Skeletal muscle satellite cell (primary cell): ENCODE data around the gene PGAM5.
"Not testable (repeated sequence)": the region's sequence is repeated elsewhere in the genome, so short reads cannot be mapped to it uniquely, and the experiment has no call there.

Source experiments
- H3K27me3 ChIP-seq: 2 replicates; pipeline ENCODE4 v1.7.0; 2013; ENCODE audit warnings: low read length; ENCODE audit not compliant: control insufficient read depth, insufficient read depth
- H3K36me3 ChIP-seq: 2 replicates; pipeline ENCODE4 v1.7.0; 2013; ENCODE audit warnings: mild to moderate bottlenecking, control low read depth, low read length; ENCODE audit not compliant: insufficient read depth
- H3K4me1 ChIP-seq: 2 replicates; pipeline ENCODE4 v1.7.0; 2013; ENCODE audit warnings: low read length; ENCODE audit not compliant: control insufficient read depth, insufficient read depth
- H3K4me2 ChIP-seq: 2 replicates; pipeline ENCODE4 v1.7.0; 2013; ENCODE audit warnings: mild to moderate bottlenecking, low read length
- H3K4me3 ChIP-seq: 2 replicates; pipeline ENCODE4 v1.7.0; 2013; ENCODE audit warnings: low read length
- H3K9ac ChIP-seq: 2 replicates; pipeline ENCODE4 v1.7.0; 2013; ENCODE audit warnings: mild to moderate bottlenecking, low read depth, low read length, moderate library complexity
- H3K9me3 ChIP-seq: replicated peaks from 2 replicates; pipeline ENCODE4 v1.7.0; 2013; ENCODE audit warnings: mild to moderate bottlenecking, control low read depth, low read length

The PGAM5 gene

DNA sequence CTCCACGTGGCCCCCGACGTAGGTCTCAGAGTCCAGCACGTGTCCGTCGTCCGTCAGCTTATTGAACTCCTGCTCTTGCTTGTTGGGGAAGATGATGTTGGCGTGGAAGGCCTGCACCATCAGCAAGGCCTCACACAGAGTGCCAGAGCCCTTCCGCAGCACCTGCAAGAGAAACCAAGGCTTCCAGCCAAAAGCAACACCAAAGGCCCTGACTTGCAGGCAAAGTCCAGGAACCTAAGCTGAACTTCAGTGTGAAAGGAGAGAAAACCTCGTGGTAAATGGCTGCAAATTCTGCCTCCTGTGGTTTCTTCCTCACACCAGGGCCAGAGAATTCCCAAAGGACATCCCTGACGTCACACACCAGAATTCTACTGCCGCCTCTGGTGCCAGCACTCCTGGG lies 38.0 kb upstream of the PGAM5 start:
- Histone ChIP-seq H3K4me1 (no peaks in the 10 kb centered on the region), H3K9ac (no peak overlapping the region), H3K27me3 (no peaks in the 10 kb centered on the region), H3K36me3 (peaks cover 56% of the 10 kb centered on the region), H3K4me2 (no peak overlapping the region), H3K4me3 (no peak overlapping the region), H3K9me3 (no peaks in the 10 kb centered on the region)

DNA sequence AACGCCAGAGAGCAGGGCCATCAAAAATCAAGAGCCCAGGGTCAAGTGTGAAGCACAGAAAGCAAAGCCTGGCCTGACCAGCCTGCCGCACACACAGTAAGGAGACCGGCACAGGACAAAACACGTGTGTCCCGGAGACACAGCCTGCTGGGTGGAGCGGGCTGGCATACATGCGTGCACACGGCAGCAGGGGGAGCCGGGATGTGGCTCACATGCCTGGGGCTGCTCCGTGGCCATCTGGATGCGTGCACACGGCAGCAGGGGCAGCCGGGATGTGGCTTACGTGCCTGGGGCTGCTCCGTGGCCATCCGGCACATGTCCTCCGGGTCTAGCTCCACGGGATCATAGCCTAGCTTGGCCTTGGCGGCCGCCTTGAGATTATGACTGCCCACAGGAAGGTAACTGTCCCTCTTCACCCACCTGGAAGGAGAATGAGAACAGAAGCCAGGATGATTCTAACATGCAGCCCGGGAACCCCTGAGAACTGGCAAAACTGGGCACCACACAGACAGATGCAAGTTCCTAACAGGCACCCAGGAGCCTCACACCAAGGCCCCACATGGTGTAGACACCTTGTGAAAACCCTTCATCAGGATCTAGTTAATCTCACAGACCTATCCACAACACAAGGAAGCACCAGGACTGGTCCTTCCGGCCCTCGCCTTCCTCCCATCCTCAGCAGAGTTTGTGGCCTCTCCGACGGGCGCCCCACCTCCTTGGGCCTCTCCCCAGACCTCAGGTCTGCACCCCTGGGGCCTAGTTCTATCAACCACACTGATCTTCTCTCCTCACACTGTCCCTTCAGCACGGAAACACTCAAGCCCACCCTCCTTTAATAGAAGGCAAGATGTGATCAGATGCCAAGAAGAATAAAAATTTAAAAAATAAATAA lies 37.1 kb upstream of the PGAM5 start:
- H3K4me3 ChIP-seq = no peak overlapping the region
- H3K36me3 ChIP-seq = peaks cover 50% of the 10 kb centered on the region
- H3K9me3 ChIP-seq = no peaks in the 10 kb centered on the region
- H3K4me2 ChIP-seq = no peak overlapping the region
- H3K4me1 ChIP-seq = no peaks in the 10 kb centered on the region
- no peak overlapping the region for H3K9ac ChIP-seq
- H3K27me3 ChIP-seq = no peaks in the 10 kb centered on the region

DNA sequence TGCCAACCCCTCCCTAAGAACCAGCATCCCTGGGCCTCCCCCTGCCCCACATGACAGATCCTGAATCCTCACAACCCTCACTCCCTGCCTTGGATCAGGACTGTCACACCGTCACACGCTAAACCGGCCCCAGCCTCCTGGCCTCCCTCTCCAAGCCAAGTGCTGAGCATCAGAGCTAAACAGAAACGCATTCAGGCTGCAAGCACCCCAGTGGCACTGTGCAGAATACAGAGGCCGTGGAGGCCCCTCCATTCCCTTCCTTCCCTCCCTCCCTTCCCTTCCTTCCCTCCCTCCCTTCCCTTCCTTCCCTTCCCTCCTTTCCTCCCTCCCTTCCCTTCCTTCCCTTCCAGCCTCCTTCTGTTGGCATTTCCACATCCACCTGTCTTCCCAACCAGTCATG lies 36.1 kb upstream of the PGAM5 start:
- Histone ChIP-seq H3K4me3 (no peak overlapping the region), H3K4me2 (no peak overlapping the region), H3K36me3 (peaks cover 44% of the 10 kb centered on the region), H3K9me3 (no peaks in the 10 kb centered on the region), H3K4me1 (no peaks in the 10 kb centered on the region), H3K27me3 (no peaks in the 10 kb centered on the region), H3K9ac (no peak overlapping the region)

DNA sequence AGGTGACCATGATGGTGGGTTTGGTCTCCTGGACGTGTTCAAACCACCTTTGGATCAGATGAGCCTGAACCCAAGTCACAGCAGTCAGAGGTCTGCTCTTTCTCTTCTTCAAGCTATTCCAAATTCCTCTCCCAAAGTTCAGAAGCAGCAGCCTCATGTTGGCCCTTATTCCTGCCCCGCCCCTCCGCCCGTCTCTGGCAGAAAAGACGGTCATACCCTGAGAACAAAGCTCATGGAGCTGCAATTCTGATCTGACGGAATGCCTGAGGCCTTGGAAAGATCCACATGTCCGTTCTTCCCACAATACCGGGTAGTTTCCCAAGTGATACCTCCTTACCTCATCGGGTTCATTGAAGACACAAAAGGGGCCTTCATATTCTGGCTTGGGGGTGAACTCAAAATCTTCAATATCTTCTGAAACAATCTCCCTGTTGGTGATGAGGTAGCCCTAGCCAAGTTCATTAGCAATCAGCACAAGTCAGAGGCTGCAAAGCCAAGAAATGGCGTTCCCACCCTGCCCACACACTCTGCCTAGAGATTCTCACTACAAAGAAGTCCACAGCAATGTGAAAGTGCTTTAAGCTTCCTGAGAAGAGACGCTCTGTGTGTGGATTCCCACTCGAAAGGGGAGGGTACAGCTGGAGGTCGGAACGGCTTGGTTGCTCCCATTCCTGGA lies 34.7 kb upstream of the PGAM5 start:
- Histone ChIP-seq H3K4me1 (no peaks in the 10 kb centered on the region), H3K4me2 (no peak overlapping the region), H3K4me3 (no peak overlapping the region), H3K9ac (no peak overlapping the region), H3K27me3 (no peaks in the 10 kb centered on the region), H3K9me3 (no peaks in the 10 kb centered on the region), H3K36me3 (peaks cover 41% of the 10 kb centered on the region)

DNA sequence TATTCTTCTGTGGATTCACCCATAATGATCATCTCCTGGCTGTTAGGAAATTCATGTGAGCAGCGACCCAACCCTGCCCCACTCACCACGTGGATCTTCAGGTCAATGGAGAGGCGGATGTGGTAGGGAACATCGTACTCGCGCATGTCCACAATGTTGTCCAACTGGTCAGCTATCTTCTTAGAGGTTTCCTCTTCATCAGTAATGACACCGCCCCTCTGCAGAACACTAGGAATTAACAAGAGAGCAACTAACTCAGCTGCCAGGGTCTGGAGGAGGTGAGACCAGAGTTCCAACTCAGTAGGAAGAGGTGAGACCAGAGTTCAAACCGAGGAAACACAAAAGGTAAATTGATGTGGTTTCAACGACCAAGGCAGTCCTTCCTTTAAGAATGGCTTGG lies 33.1 kb upstream of the PGAM5 start:
- H3K9me3 ChIP-seq = no peaks in the 10 kb centered on the region
- H3K4me3 ChIP-seq = no peak overlapping the region
- peaks cover 39% of the 10 kb centered on the region for H3K36me3 ChIP-seq
- H3K4me1 ChIP-seq = no peaks in the 10 kb centered on the region
- no peak overlapping the region for H3K4me2 ChIP-seq
- no peak overlapping the region for H3K9ac ChIP-seq
- no peaks in the 10 kb centered on the region for H3K27me3 ChIP-seq

DNA sequence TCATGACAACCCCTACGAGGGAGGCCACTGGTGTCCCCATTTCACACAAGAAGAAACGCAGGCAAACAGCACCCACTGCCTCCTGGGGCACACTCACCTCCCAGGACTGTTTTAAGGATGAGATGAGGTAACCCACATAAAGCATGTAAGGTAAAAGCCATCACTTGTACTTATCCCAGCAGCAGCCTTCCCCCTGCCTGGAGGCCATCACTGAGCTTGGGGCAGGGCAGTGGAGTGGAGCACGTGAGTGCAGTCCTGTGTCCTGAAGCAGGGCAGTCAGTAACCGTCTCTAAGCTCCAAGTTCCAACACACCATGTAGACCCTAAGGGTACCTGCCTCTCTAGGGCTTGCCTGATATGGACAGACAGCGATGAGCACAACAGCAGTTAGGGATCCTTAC lies 25.2 kb upstream of the PGAM5 start:
- Histone ChIP-seq H3K4me2 (peak overlapping the region; percentile 82), H3K4me1 (peaks cover 3% of the 10 kb centered on the region), H3K4me3 (no peak overlapping the region)

DNA sequence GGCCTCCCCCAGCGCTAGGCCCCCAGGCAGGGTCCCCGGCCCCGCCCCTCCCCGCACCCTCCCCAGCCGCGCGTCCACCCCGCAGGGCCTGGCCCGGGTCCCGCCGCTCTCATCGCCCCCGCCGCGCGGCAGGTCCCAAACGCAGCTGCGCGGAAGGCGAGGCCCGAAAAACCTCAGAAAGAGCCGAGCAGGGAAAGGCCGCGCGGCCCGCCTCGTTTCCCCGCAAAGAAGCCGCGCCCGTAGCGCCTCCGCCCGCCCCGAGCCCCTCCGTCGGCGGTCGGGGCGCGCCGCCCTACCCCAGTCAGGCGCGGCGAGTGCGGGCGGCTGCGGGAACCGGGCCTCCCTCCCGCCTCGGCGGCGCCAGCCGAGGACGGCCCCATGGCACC lies 23.8 kb upstream of the PGAM5 start:
- peaks cover 3% of the 10 kb centered on the region for H3K4me1 ChIP-seq
- H3K27me3 ChIP-seq = no peaks in the 10 kb centered on the region
- H3K9me3 ChIP-seq = no peaks in the 10 kb centered on the region
- H3K4me2 ChIP-seq = peak overlapping the region; percentile 82
- H3K4me3 ChIP-seq = peak overlapping the region; percentile 94
- no peaks in the 10 kb centered on the region for H3K36me3 ChIP-seq
- peak overlapping the region; percentile 92 for H3K9ac ChIP-seq

More for the DNA sequence above, 25.2 kb upstream of the PGAM5 start:
- no peak overlapping the region for H3K9ac ChIP-seq
- no peaks in the 10 kb centered on the region for H3K9me3 ChIP-seq
- H3K27me3 ChIP-seq = no peaks in the 10 kb centered on the region
- H3K36me3 ChIP-seq = no peaks in the 10 kb centered on the region

DNA sequence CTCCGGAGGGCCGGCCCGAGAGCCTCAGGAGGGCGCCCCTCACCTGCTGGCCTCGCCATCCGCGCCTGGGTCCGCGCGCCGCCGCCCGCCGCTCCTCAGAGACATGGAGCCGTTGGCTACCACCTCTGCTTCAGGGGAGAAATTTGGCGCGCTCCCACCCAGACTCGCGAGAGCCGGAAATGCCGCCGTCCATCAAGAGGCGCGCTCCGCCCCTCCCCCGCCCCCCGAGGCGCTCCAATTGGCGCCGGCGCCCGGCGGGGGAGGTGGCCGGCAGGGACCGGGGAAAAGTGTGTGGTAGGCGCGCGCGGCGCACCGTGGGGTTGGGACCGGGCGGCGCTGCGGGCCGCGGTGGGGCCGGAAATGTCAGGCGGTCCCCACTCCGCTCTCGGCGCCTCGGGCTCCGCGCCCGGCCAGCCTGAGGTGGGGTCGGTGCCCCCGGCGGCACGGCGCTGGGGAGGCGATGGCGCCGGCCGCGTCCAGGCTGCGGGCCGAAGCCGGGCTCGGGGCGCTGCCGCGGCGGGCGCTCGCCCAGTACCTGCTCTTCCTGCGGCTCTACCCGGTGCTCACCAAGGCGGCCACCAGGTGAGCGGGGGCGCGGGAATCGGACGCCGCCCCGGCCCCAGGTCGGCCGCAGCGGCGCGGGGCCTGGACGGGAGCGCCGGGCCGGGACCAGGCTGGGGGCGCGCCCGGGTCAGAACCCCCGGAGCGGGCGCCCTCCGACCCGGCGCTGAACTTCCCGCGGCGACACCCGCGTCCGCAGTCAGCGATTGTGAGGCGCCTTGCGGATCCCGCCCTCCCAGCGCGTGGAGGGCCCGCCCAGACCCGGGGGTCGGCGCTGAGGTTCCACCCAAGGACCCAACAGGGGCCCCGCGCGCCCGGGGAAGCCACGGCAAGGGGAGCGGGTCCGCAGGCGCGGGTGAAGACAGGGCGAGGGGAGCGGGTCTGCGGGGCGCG lies 23.2 kb upstream of the PGAM5 start, which contains the start of the genes POLE and PXMP2:
TSS of gene POLE (minus strand) at position 132 of the 954 bp plus-strand sequence. CDS start at position 105, 27 bp downstream.
TSS of gene PXMP2 (plus strand) at position 377 of the 954 bp plus-strand sequence. CDS start at position 461, 84 bp downstream.
- H3K27me3 ChIP-seq = no peaks in the 10 kb centered on the region
- peak within 1 kb of the TSS; percentile 82 for H3K4me2 ChIP-seq
- no peaks in the 10 kb centered on the region for H3K36me3 ChIP-seq
- H3K9me3 ChIP-seq = no peaks in the 10 kb centered on the region
- H3K4me1 ChIP-seq = peaks cover 3% of the 10 kb centered on the region
- peak within 1 kb of the TSS; percentile 94 for H3K4me3 ChIP-seq
- H3K9ac ChIP-seq = peak within 1 kb of the TSS; percentile 92

DNA sequence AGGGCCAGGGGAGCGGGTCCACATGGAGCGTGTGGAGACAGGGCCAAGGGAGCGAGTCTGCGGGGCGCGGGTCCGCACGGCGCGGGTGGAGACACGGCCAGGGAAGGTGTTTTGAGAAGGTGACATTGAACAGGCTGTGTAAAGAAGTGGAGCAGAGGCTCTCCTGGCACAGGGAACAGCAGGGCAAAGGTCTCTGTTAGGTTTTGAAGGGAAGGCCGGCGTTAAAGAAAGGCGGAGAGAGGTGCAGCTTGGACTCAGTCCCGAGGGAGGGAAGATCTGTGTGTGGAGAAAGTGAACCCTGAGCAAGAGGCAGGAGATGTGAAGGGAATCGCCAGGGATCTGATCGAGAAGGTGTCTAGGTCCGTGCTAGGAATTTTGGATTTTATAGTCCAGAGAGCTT lies 21.4 kb upstream of the PGAM5 start:
- Histone ChIP-seq H3K4me1 (peaks cover 3% of the 10 kb centered on the region), H3K9me3 (no peaks in the 10 kb centered on the region), H3K9ac (no peak overlapping the region), H3K4me2 (no peak overlapping the region), H3K36me3 (no peaks in the 10 kb centered on the region), H3K4me3 (no peak overlapping the region), H3K27me3 (no peaks in the 10 kb centered on the region)

DNA sequence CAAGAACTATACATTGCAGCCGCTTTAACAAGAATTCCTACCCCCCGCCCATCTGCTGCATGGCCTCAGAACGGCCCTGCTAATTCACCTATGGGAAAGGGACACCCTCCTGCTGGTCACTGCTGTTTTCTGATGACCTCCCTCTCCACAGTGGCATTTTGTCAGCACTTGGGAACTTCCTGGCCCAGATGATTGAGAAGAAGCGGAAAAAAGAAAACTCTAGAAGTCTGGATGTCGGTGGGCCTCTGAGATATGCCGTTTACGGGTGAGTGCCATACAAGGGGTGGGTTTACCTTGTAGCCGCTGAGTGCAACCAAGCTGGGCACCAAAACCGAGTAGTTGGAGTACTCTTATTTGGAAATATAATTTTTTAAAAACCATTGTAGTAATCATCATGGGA lies 20.5 kb upstream of the PGAM5 start:
- H3K4me2 ChIP-seq = no peak overlapping the region
- no peaks in the 10 kb centered on the region for H3K27me3 ChIP-seq
- H3K9ac ChIP-seq = no peak overlapping the region
- no peaks in the 10 kb centered on the region for H3K9me3 ChIP-seq
- no peaks in the 10 kb centered on the region for H3K36me3 ChIP-seq
- peaks cover 3% of the 10 kb centered on the region for H3K4me1 ChIP-seq
- no peak overlapping the region for H3K4me3 ChIP-seq

DNA sequence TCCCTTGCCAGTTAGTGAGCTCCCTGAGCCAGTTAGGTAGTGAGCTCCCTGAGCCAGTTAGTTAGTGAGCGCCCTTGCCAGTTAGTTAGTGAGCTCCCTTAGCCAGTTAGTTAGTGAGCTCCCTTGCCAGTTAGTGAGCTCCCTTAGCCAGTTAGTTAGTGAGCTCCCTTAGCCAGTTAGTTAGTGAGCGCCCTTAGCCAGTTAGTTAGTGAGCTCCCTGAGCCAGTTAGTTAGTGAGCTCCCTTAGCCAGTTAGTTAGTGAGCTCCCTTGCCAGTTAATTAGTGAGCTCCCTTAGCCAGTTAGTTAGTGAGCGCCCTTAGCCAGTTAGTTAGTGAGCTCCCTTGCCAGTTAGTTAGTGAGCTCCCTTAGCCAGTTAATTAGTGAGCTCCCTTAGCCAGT lies 18.6 kb upstream of the PGAM5 start:
- not testable (repeated sequence) for H3K9ac ChIP-seq

More for the DNA sequence above, 18.6 kb upstream of the PGAM5 start:
- H3K9me3 ChIP-seq, H3K4me3 ChIP-seq, H3K36me3 ChIP-seq, H3K4me2 ChIP-seq, H3K4me1 ChIP-seq, H3K27me3 ChIP-seq: not testable (repeated sequence)
